ENCODE data around the gene XXYLT1. TPM values are rescaled to one million over a fixed set of nuclear protein-coding genes. Genes with fewer than 3 reads are reported as not detected.
"Not testable (repeated sequence)": the region's sequence is repeated elsewhere in the genome, so short reads cannot be mapped to it uniquely, and the experiment has no call there.

Gene XXYLT1
- total RNA-seq, 1 donor from 2014 or later: 93.1 TPM

GRCh38 chr3:195037586-195037985, 233.4 kb downstream of the XXYLT1 start:
- DNase-seq (ENCODE audit: extremely low read depth, low read depth, low spot score): not testable (repeated sequence)

- DNase-seq (ENCODE audit: extremely low read depth, low read depth, low spot score): no peak
Measured at GRCh38 chr3:195036974-195037373, 234.0 kb downstream of the XXYLT1 start.

GRCh38 chr3:195036574-195036973, 234.4 kb downstream of the XXYLT1 start:
- DNase-seq (ENCODE audit: extremely low read depth, low read depth, low spot score): no peak

DNA sequence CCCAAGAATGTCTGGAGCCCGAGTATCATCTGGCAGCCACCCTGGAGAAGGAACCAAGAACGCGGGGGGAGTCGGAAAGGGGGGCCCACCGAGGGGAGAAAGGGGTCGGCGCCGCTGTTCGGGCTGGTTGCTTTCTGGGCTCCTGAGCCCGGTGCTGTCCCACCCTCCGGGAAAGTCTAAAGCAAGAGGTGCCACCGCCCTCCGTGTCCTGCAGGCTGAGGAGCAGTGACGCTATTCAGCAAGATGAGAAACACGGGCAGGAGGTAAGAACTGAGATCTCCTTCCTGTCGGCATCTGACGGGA, 234.8 kb downstream of the XXYLT1 start:
- DNase-seq (ENCODE audit: extremely low read depth, low read depth, low spot score): no peak

GRCh38 chr3:195035345-195036202, 235.4 kb downstream of the XXYLT1 start:
- no peak for DNase-seq (ENCODE audit: extremely low read depth, low read depth, low spot score)

- DNase-seq (ENCODE audit: extremely low read depth, low read depth, low spot score): no peak
Measured at GRCh38 chr3:195034541-195034940, 236.4 kb downstream of the XXYLT1 start.

- no peak for DNase-seq (ENCODE audit: extremely low read depth, low read depth, low spot score)
Measured at GRCh38 chr3:195034101-195034500, 236.9 kb downstream of the XXYLT1 start.

- DNase-seq (ENCODE audit: extremely low read depth, low read depth, low spot score): no peak
Measured at GRCh38 chr3:195033531-195034091, 237.3 kb downstream of the XXYLT1 start.

GRCh38 chr3:195032955-195033354, 238.0 kb downstream of the XXYLT1 start:
- no peak for DNase-seq (ENCODE audit: extremely low read depth, low read depth, low spot score)

DNA sequence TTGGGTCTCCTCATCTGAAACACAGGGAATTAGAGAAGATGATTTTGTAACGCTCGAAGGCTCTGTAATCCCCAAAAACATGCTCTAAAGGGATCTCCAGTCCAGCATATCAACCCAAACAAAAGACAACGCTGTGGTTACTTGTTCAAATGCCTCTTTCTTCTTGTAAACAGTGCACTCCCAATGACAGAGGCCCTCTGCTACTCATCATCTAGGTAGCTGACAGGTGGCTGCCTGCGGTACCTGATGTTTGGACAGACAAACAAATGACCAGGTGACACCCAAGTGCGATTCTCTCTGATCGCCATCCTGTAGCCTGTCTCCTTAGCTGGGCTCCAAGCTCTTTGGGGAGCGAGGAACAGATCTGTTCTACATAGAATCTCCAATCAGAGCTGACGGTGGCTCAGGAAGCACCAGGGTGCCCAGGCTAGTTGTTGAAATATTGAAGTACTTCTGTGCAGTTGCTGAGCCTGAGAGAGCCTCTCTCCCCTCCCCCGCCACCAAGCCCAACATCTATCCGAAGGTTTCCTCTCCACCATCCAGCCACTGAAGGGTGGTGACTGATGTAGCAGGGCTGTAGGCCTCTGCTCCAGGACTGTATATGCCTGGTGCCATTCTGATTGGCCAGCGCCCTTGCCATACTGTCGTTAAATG, 238.7 kb downstream of the XXYLT1 start:
- no peak for DNase-seq (ENCODE audit: extremely low read depth, low read depth, low spot score)

- peak; percentile 68 for DNase-seq (ENCODE audit: extremely low read depth, low read depth, low spot score)
Measured at GRCh38 chr3:195031574-195032003, 239.4 kb downstream of the XXYLT1 start.

- DNase-seq (ENCODE audit: extremely low read depth, low read depth, low spot score): peak; percentile 72
Measured at GRCh38 chr3:195030791-195031321, 240.1 kb downstream of the XXYLT1 start.

- peak; percentile 79 for DNase-seq (ENCODE audit: extremely low read depth, low read depth, low spot score)
Measured at GRCh38 chr3:195028877-195029606, 241.9 kb downstream of the XXYLT1 start.

DNA sequence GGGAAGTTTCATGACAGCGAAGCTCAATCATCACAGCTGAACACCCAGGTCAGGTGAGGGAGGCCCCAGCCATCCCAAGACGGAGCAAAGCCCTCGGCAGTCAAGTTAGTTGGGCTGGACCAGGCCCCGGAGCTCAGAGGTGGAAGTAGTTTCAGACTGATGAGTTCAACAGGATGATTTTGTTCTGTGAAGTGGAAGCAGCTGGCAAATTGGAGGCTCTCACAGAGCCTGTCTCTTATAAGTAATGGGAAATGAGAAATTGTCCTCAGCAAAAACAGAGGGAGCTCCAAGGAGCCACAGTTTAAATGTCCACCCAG, 245.1 kb downstream of the XXYLT1 start:
- DNase-seq (ENCODE audit: extremely low read depth, low read depth, low spot score): no peak

GRCh38 chr3:195025056-195025883, 245.7 kb downstream of the XXYLT1 start:
- no peak for DNase-seq (ENCODE audit: extremely low read depth, low read depth, low spot score)

- no peak for DNase-seq (ENCODE audit: extremely low read depth, low read depth, low spot score)
Measured at GRCh38 chr3:195023989-195024388, 247.0 kb downstream of the XXYLT1 start.

DNA sequence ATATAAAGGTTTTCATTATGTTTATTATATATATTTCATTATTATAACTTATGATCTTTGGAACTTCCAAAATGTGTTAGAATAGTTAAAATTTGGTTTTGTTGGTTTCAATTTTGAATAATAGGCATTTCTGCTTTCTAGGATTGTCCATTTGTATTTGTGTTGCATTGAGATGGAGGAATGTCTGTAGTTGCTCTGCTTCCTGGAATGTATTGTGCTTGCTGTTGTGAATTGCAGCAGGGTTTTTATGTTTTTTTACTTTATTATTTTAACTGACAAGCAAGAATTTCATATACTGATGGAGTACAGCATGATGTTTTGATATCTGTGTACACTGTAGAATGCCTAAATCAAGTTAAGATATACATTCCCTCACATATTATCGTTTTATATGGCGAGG, 247.4 kb downstream of the XXYLT1 start:
- DNase-seq (ENCODE audit: extremely low read depth, low read depth, low spot score): no peak

DNA sequence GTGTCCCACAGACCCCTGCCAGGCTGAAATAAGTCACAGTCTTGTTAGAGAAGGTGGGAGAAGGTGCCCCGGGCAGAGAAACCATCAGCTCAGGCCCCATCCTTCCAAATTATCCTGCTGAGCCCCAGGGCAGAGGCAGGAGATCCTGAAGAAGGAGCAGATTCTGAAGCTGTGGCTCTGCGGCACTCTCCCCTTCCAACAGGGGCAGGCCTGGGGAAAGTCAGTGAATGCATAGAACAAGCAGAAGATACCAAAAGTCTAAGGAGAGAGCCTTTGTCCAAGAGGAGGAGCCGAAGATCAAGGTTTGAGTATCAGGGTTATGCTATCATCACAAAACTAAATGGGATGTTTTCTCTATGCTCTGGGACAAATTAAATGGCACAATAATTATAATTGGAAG, 249.3 kb downstream of the XXYLT1 start:
- no peak for DNase-seq (ENCODE audit: extremely low read depth, low read depth, low spot score)

DNA sequence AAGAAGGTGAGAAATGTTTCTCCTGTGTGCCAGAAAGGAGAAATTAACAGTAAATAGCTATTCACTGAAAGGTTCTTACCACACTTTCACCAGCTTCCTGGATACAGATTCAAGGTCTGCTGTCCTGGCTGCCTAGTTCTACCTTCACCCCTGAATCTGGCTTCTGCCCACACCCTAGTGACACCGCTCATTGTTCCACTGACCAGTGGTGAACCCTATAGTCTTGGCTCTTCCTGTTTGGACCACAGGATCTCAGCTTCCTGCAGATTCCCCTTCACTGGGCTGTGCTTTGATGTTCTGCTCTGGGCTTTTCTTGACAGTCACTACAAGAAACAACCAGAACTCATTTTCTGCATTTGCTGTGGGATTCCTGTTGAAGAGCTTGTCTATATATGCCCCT, 250.0 kb downstream of the XXYLT1 start:
- no peak for DNase-seq (ENCODE audit: extremely low read depth, low read depth, low spot score)

GRCh38 chr3:195020185-195020584, 250.8 kb downstream of the XXYLT1 start:
- no peak for DNase-seq (ENCODE audit: extremely low read depth, low read depth, low spot score)
